IPS-18a (cell line): ENCODE data around the gene C19orf73.
"Not testable (repeated sequence)": the region's sequence is repeated elsewhere in the genome, so short reads cannot be mapped to it uniquely, and the experiment has no call there.

Experiments used
- H3K27ac ChIP-seq: one replicate; pipeline ENCODE4 v1.5.1; 2013; ENCODE audit warnings: low read length
- H3K27me3 ChIP-seq: one replicate; pipeline ENCODE4 v1.6.1; 2013; ENCODE audit warnings: mild to moderate bottlenecking, low read length; ENCODE audit not compliant: control insufficient read depth, insufficient read depth
- H3K36me3 ChIP-seq: one replicate; pipeline ENCODE4 v1.6.1; 2013; ENCODE audit warnings: low read depth, low read length; ENCODE audit not compliant: control insufficient read depth
- H3K4me1 ChIP-seq: one replicate; pipeline ENCODE4 v1.6.1; 2013; ENCODE audit warnings: low read depth, low read length; ENCODE audit not compliant: control insufficient read depth
- H3K4me3 ChIP-seq: one replicate; pipeline ENCODE4 v1.5.1; 2013; ENCODE audit warnings: low read length
- H3K9ac ChIP-seq: one replicate; pipeline ENCODE4 v1.6.1; 2013; ENCODE audit warnings: mild to moderate bottlenecking, low read length, moderate library complexity
- H3K9me3 ChIP-seq: one replicate; pipeline ENCODE4 v1.6.1; 2013; ENCODE audit warnings: low read depth, low read length; ENCODE audit not compliant: control insufficient read depth

The C19orf73 gene

GRCh38 chr19:49085020-49085867 is 33.7 kb downstream of the C19orf73 start, which contains the start of gene SNRNP70:
TSS of gene SNRNP70 (plus strand) at chr19:49085451. CDS start at chr19:49086415, 964 bp downstream.
- H3K36me3 ChIP-seq: peaks cover 17% of the 10 kb centered on the region
- H3K27me3 ChIP-seq: peaks cover 5% of the 10 kb centered on the region
- H3K4me1 ChIP-seq: no peaks in the 10 kb centered on the region
- peak within 1 kb of the TSS; percentile 87 for H3K9ac ChIP-seq
- H3K27ac ChIP-seq: peak within 1 kb of the TSS; percentile 54
- peak within 1 kb of the TSS; percentile 70 for H3K4me3 ChIP-seq
- H3K9me3 ChIP-seq: no peaks in the 10 kb centered on the region

DNA sequence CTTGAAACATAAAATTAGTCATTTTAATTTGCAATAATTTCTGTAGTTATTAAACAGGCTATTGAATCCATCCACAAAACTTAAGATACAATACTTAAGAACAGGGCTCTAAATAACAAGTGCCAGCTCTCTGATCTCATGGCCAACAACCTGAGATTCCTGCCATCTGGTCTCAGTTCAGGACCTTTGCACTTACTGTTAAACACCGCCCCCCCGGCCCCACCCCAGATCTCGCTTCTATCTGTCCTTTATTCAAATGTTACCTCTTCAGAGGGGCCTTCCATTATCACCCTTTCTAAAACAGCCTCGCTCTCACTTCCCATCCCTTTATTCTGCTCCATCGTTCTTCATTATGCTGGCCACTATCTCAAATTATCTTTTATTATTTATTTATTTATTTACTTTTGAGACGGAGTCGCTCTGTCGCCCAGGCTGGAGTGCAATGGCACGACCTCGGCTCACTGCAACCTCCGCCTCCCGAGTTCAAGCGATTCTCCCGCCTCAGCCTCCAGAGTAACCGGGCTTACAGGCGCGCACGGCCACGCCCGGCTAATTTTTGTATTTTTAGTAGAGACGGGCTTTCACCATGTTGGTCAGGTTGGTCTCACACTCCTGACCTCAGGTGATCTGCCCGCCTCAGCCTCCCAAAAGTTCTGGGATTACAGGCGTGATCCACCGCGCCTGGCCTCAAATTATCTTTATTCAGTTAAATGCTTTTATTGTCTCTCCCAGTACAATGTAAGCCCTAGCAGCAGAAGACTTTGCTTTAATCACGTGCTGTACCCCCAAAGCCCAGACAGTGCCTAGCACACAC is 34.5 kb downstream of the C19orf73 start:
- Histone ChIP-seq H3K9ac (peak overlapping the region; percentile 63), H3K4me3 (peak overlapping the region; percentile 70), H3K36me3 (peaks cover 12% of the 10 kb centered on the region), H3K27me3 (peaks cover 8% of the 10 kb centered on the region), H3K27ac (no peak overlapping the region), H3K9me3 (no peaks in the 10 kb centered on the region), H3K4me1 (no peaks in the 10 kb centered on the region)

GRCh38 chr19:49081273-49081672 is 37.7 kb downstream of the C19orf73 start:
- H3K4me3 ChIP-seq: no peak overlapping the region
- H3K27ac ChIP-seq: no peak overlapping the region
- H3K27me3 ChIP-seq: peaks cover 8% of the 10 kb centered on the region
- no peaks in the 10 kb centered on the region for H3K36me3 ChIP-seq
- no peaks in the 10 kb centered on the region for H3K4me1 ChIP-seq
- H3K9me3 ChIP-seq: no peaks in the 10 kb centered on the region
- no peak overlapping the region for H3K9ac ChIP-seq

GRCh38 chr19:49080392-49080791 is 38.6 kb downstream of the C19orf73 start:
- Histone ChIP-seq H3K4me1 (no peaks in the 10 kb centered on the region), H3K9me3 (no peaks in the 10 kb centered on the region), H3K4me3 (no peak overlapping the region), H3K9ac (no peak overlapping the region), H3K27ac (no peak overlapping the region), H3K27me3 (peaks cover 8% of the 10 kb centered on the region), H3K36me3 (no peaks in the 10 kb centered on the region)

GRCh38 chr19:49074869-49075268 is 44.1 kb downstream of the C19orf73 start:
- H3K9me3 ChIP-seq, H3K4me1 ChIP-seq, H3K9ac ChIP-seq: not testable (repeated sequence)

GRCh38 chr19:49073514-49074378 is 45.2 kb downstream of the C19orf73 start:
- H3K27me3 ChIP-seq: peaks cover 54% of the 10 kb centered on the region
- H3K27ac ChIP-seq: no peak overlapping the region
- H3K36me3 ChIP-seq: no peaks in the 10 kb centered on the region
- H3K4me1 ChIP-seq: no peaks in the 10 kb centered on the region
- H3K4me3 ChIP-seq: no peak overlapping the region
- no peak overlapping the region for H3K9ac ChIP-seq
- H3K9me3 ChIP-seq: no peaks in the 10 kb centered on the region

More at GRCh38 chr19:49074869-49075268, 44.1 kb downstream of the C19orf73 start:
- not testable (repeated sequence) for H3K36me3 ChIP-seq, H3K4me3 ChIP-seq, H3K27ac ChIP-seq
- H3K27me3 ChIP-seq: peaks cover 43% of the 10 kb centered on the region

GRCh38 chr19:49071860-49072547 is 46.9 kb downstream of the C19orf73 start:
- peaks cover 66% of the 10 kb centered on the region for H3K27me3 ChIP-seq
- H3K9ac ChIP-seq: no peak overlapping the region
- H3K4me3 ChIP-seq: no peak overlapping the region

GRCh38 chr19:49070416-49070815 is 48.5 kb downstream of the C19orf73 start:
- no peak overlapping the region for H3K27ac ChIP-seq
- peaks cover 8% of the 10 kb centered on the region for H3K4me1 ChIP-seq
- H3K27me3 ChIP-seq: peaks cover 81% of the 10 kb centered on the region
- no peaks in the 10 kb centered on the region for H3K9me3 ChIP-seq
- no peaks in the 10 kb centered on the region for H3K36me3 ChIP-seq
- no peak overlapping the region for H3K4me3 ChIP-seq
- H3K9ac ChIP-seq: no peak overlapping the region

More at GRCh38 chr19:49071860-49072547, 46.9 kb downstream of the C19orf73 start:
- no peaks in the 10 kb centered on the region for H3K36me3 ChIP-seq
- no peak overlapping the region for H3K27ac ChIP-seq
- no peaks in the 10 kb centered on the region for H3K9me3 ChIP-seq
- no peaks in the 10 kb centered on the region for H3K4me1 ChIP-seq

DNA sequence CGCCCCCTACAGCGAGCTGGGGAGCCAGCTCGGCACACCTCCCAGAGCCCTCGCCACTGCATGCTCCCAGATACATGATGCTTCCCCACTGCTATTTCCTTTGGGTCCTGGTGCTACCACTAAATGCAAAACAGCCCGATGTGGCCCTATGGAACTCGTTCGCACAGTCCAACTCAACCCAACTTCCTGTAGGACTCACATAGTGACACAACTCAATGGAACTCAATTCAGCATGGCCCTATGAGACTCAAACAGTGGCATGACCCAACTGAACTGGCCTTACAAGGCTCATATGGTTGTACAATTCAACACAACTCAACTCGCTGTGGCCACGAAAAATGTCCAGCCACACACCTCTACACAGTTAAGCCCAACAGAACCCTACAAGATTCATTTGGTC is 49.9 kb downstream of the C19orf73 start:
- Histone ChIP-seq H3K9ac (no peak overlapping the region), H3K27me3 (peaks cover 80% of the 10 kb centered on the region), H3K9me3 (no peaks in the 10 kb centered on the region), H3K4me3 (no peak overlapping the region), H3K36me3 (no peaks in the 10 kb centered on the region), H3K4me1 (peaks cover 13% of the 10 kb centered on the region), H3K27ac (no peak overlapping the region)
